ENCODE results near the gene SERAC1. TPM values are rescaled to one million over a fixed set of nuclear protein-coding genes. Genes with fewer than 3 reads are reported as not detected.

Gene SERAC1
- polyA plus RNA-seq, 1 of the 3 experiments (the other 2 are of a cell fraction) = 5.6 TPM

- Histone ChIP-seq H3K9me2 (no peaks in the 10 kb centered on the region), H3K4me2 (no peak overlapping the region), H4K20me1 (ENCODE audit: insufficient read depth) (no peaks in the 10 kb centered on the region), H3K4me1 (ENCODE audit: control insufficient read depth in 1 of 2, insufficient read depth in 2 of 2, low read depth in 1 of 2, low read length in 1 of 2) (no peaks in the 10 kb centered on the region), H2AFZ (ENCODE audit: low read depth) (no peak overlapping the region), H3K36me3 (replicated peaks in 1 of 2; ENCODE audit: control insufficient read depth in 1 of 2, insufficient read depth in 2 of 2, low read length in 1 of 2) (peaks cover 42 to 44% of the 10 kb centered on the region in 2 experiments), H3K27me3 (ENCODE audit: insufficient read depth) (no peaks in the 10 kb centered on the region), H3K9me3 (no peaks in the 10 kb centered on the region), H3K4me3 (ENCODE audit: low read depth in 2 of 2, low read length in 1 of 2) (no peak overlapping the region), H3K9ac (no peak overlapping the region), H3F3A (replicated peaks; ENCODE audit: insufficient read depth) (no peaks in the 10 kb centered on the region), H3K79me2 (ENCODE audit: insufficient read depth) (no peaks in the 10 kb centered on the region), H3K27ac (ENCODE audit: low read depth in 2 of 2, low read length in 1 of 2) (no peak overlapping the region)
- no peak for DNase-seq
- TF ChIP-seq CHD2 (IDR thresholded peaks at IDR 0.05; ENCODE audit: low read length, partially characterized antibody) (no peak), SIN3A (IDR thresholded peaks at IDR 0.05; ENCODE audit: borderline replicate concordance, low read depth, low read length) (no peak)
- CTCF ChIA-PET = interaction anchor here (1.0 kb wide), 2 partner anchors 11 to 50 kb away, joined by 3 to 4 read pairs; no protein-coding TSS in a partner anchor
- POLR2A ChIA-PET = no interaction called here
- 98% methylated on average over 2 of the region's 2 CpGs for WGBS (ENCODE audit: low lambda C conversion rate)
Measured at GRCh38 chr6:158122048-158122447, 46.0 kb downstream of the SERAC1 start.

- H3F3A ChIP-seq (replicated peaks; ENCODE audit: insufficient read depth) = no peaks in the 10 kb centered on the region
- CTCF ChIA-PET = no interaction called here
- no peak overlapping the region for H3K9ac ChIP-seq
- no peaks in the 10 kb centered on the region for H3K79me2 ChIP-seq (ENCODE audit: insufficient read depth)
- no peaks in the 10 kb centered on the region for H3K4me1 ChIP-seq (ENCODE audit: control insufficient read depth in 1 of 2, insufficient read depth in 2 of 2, low read depth in 1 of 2, low read length in 1 of 2)
- no peak overlapping the region for H3K27ac ChIP-seq (ENCODE audit: low read depth in 2 of 2, low read length in 1 of 2)
- TF ChIP-seq POLR2AphosphoS5 (IDR thresholded peaks at IDR 0.05; ENCODE audit: low read depth, low read length) (no peak), IRF3 (IDR thresholded peaks at IDR 0.05; ENCODE audit: low read depth, low read length) (no peak), ELF1 (IDR thresholded peaks at IDR 0.05) (no peak), RFX5 (IDR thresholded peaks at IDR 0.05; ENCODE audit: low read length) (no peak), EZH2phosphoT487 (IDR thresholded peaks at IDR 0.05; ENCODE audit: borderline replicate concordance, low read depth) (no peak), CHD2 (IDR thresholded peaks at IDR 0.05; ENCODE audit: low read length, partially characterized antibody) (no peak), TAF1 (IDR thresholded peaks at IDR 0.05; ENCODE audit: borderline replicate concordance, low read depth, low read length) (no peak), SIN3A (IDR thresholded peaks at IDR 0.05; ENCODE audit: borderline replicate concordance, low read depth, low read length) (no peak), MXI1 (IDR thresholded peaks at IDR 0.05; ENCODE audit: low read depth, low read length) (no peak), GABPA (IDR thresholded peaks at IDR 0.05; ENCODE audit: low read depth) (no peak), USF2 (IDR thresholded peaks at IDR 0.05; ENCODE audit: borderline replicate concordance, low read depth, low read length) (no peak), USF1 (IDR thresholded peaks at IDR 0.05; ENCODE audit: borderline replicate concordance, low read depth) (no peak), FOSL2 (IDR thresholded peaks at IDR 0.05; ENCODE audit: borderline replicate concordance, low read depth) (no peak), CTCF (IDR thresholded peaks at IDR 0.05) (no peak), ZBTB33 (IDR thresholded peaks at IDR 0.05; ENCODE audit: borderline replicate concordance, low read depth) (no peak), PBX3 (IDR thresholded peaks at IDR 0.05) (no peak), MAX (IDR thresholded peaks at IDR 0.05; ENCODE audit: low read depth) (no peak), NFIC (IDR thresholded peaks at IDR 0.05; ENCODE audit: borderline replicate concordance) (no peak), TCF12 (IDR thresholded peaks at IDR 0.05) (no peak)
- H3K36me3 ChIP-seq (replicated peaks in 1 of 2; ENCODE audit: control insufficient read depth in 1 of 2, insufficient read depth in 2 of 2, low read length in 1 of 2) = peaks cover 37 to 49% of the 10 kb centered on the region in 2 experiments
- H3K4me2 ChIP-seq = no peak overlapping the region
- 78% methylated on average over 3 of the region's 3 CpGs for WGBS (ENCODE audit: low lambda C conversion rate)
- H3K9me2 ChIP-seq = no peaks in the 10 kb centered on the region
- POLR2A ChIA-PET = no interaction called here
- H2AFZ ChIP-seq (ENCODE audit: low read depth) = no peak overlapping the region
- no peak for DNase-seq
- H3K9me3 ChIP-seq = no peaks in the 10 kb centered on the region
- H3K4me3 ChIP-seq (ENCODE audit: low read depth in 2 of 2, low read length in 1 of 2) = no peak overlapping the region
- H4K20me1 ChIP-seq (ENCODE audit: insufficient read depth) = no peaks in the 10 kb centered on the region
- H3K27me3 ChIP-seq (ENCODE audit: insufficient read depth) = no peaks in the 10 kb centered on the region
Measured at GRCh38 chr6:158121335-158121734, 46.7 kb downstream of the SERAC1 start.

All from SK-N-SH (cell line).